Psoas muscle (tissue), 8 donors: Measurements from ENCODE around the gene CNEP1R1. TPM values are rescaled to one million over a fixed set of nuclear protein-coding genes. Genes with fewer than 3 reads are reported as not detected.

Experiments used
- ATAC-seq, 4 donors: fragments of 200-7000 bp; cut with Tn5 transposase; one replicate each; pipeline ENCODE4 v1.9.1; 2020; ENCODE audit warnings: moderate library complexity in 3 of 4, mild to moderate bottlenecking in 2 of 4
- DNase-seq, 2 donors: peaks; one replicate each; pipeline ENCODE4 v3.0.0-alpha.2; 2020
- H3K27ac ChIP-seq: fragments of 200-600 bp; one replicate; pipeline ENCODE4 v1.8.0; 2022
- H3K27me3 ChIP-seq, 3 donors: fragments of 200-600 bp in 1 of 3; one replicate each; pipeline versions ENCODE4 v1.6.1 to v1.8.0; 2013 to 2022; ENCODE audit warnings: low read length in 2 of 3, mild to moderate bottlenecking in 2 of 3, moderate library complexity in 1 of 3; ENCODE audit not compliant: insufficient read depth in 3 of 3
- H3K36me3 ChIP-seq, 2 donors: fragments of 200-600 bp in 1 of 2; one replicate each; pipeline versions ENCODE4 v1.6.1 to v1.8.0; 2013 to 2022; ENCODE audit warnings: low read depth in 1 of 2, mild to moderate bottlenecking in 1 of 2, moderate library complexity in 1 of 2; ENCODE audit not compliant: insufficient read depth in 1 of 2
- H3K4me1 ChIP-seq: fragments of 200-600 bp; one replicate; pipeline ENCODE4 v1.8.0; 2022
- H3K4me3 ChIP-seq: fragments of 200-600 bp; one replicate; pipeline ENCODE4 v1.8.0; 2022; ENCODE audit warnings: mild to moderate bottlenecking
- H3K9me3 ChIP-seq: fragments of 200-600 bp; one replicate; pipeline ENCODE4 v1.8.0; 2022
- WGBS, 3 donors: extraction: QIAGEN DNeasy Blood & Tissue Kit; methylation state at CpG; one replicate each; pipeline versions ENCODE4 v1.1.6 to v1.1.7; 2013; 5-methylcytosine and 5-hydroxymethylcytosine counted together
- intact Hi-C, 2 donors: fragments of 100-400 bp; cut with DNase I; formaldehyde crosslinking; loops; one replicate each; pipeline versions ENCODE4 v1.11.0 to v1.14.2; 2022
- polyA plus RNA-seq, 3 donors: library from polyadenylated mRNA; stranded (reverse); fragments of 200-250 nt; gene quantifications; one replicate each; pipeline ENCODE4 v1.2.3, GENCODE V29; 2013
- total RNA-seq, 4 donors: library from RNA; stranded (reverse); fragmentation: NEBNext Ultra II Directional in 2 of 4; extraction: Animal tissue kit (Norgen Biotek cat#: 25700) in 2 of 4; gene quantifications; one replicate each; pipeline versions ENCODE4 v1.2.1 to v1.2.4, GENCODE V29; 2021 to 2023
- TF ChIP-seq, protein P1 (sequence below): fragments of 200-600 bp; IDR thresholded peaks from one replicate; pipeline ENCODE4 v1.8.0; 2022; ENCODE audit warnings: antibody characterized with exemption
- donor health status: healthy with polysubstance abuse.
- donor health status: DM: no; HTN: no; CAD: no; lungs with moderate emphysema.
- donor health status: Bipolar disorder and iron deficiency.
- donor health status: healthy.
- donor health status: DM: yes; HTN: yes; CAD: no.
- donor health status: DM: no; HTN: no; CAD: no.
- donor health status: DM: no; HTN: no; CAD: no.
- donor health status: DM: yes; HTN: yes; CAD: no.

The CNEP1R1 gene
- total and polyA plus RNA-seq, 7 donors, result 10.9 to 45.5 (median 15.3) TPM

DNA sequence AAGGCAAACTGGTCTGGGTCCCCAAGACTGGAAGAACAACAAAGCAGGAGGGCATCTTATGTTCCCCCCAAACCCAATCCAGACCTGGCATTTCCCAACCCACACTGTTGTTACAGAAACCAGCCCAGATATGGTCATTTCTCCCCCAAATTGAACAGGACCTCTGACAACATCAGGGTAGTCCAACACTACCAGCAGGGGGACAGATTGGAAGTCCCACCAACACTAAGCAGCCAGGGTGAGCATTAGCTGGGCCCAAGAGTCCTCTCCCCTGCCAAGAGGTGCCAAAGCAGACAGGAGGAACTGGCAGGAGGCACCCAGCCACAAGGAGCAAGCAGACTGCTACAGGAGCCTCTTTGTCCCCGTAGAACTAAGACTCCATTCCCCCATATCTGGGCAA is 29.3 kb upstream of the CNEP1R1 start:
- Histone ChIP-seq H3K36me3 (no peaks in the 10 kb centered on the region), H3K9me3 (no peaks in the 10 kb centered on the region), H3K4me1 (no peaks in the 10 kb centered on the region), H3K4me3 (no peak overlapping the region), H3K27ac (no peak overlapping the region), H3K27me3 (no peaks in the 10 kb centered on the region)
- no peak for ATAC-seq
- 40 to 77% (median 52%) methylated on average over 1 of the region's 1 CpG for WGBS, 3 donors
- intact Hi-C loops, result no loop called here
- TF ChIP-seq, protein P1, sequence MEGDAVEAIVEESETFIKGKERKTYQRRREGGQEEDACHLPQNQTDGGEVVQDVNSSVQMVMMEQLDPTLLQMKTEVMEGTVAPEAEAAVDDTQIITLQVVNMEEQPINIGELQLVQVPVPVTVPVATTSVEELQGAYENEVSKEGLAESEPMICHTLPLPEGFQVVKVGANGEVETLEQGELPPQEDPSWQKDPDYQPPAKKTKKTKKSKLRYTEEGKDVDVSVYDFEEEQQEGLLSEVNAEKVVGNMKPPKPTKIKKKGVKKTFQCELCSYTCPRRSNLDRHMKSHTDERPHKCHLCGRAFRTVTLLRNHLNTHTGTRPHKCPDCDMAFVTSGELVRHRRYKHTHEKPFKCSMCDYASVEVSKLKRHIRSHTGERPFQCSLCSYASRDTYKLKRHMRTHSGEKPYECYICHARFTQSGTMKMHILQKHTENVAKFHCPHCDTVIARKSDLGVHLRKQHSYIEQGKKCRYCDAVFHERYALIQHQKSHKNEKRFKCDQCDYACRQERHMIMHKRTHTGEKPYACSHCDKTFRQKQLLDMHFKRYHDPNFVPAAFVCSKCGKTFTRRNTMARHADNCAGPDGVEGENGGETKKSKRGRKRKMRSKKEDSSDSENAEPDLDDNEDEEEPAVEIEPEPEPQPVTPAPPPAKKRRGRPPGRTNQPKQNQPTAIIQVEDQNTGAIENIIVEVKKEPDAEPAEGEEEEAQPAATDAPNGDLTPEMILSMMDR, result no peak
- DNase-seq, result no peak

DNA sequence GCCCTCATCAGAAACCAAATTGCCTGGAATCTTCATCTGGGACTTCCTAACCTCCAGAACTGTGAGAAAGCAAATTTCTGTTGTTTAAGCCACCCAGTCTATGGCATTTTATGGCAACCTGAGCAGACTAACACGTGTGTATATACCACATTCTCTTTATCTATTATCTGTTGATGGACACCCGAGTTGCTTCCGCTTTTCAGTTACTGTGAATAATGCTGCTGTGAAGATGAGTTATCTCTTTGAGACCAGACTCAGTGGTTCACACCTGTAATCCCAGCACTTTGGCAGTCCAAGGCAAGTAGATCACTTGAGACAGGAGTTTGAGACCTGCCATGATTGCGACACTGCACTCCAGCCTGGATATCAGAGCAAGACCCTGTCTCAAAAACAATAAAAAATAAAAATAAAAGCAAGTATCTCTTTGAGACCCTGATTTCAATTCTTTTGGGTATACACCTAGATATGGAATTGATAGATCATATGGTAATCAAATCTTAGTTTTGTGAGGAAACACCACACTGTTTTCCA is 27.2 kb upstream of the CNEP1R1 start:
- TF ChIP-seq, protein P1, result no peak
- DNase-seq (no peak), ATAC-seq (no peak)
- Histone ChIP-seq H3K9me3 (no peaks in the 10 kb centered on the region), H3K27ac (no peak overlapping the region), H3K4me1 (no peaks in the 10 kb centered on the region), H3K36me3 (no peaks in the 10 kb centered on the region), H3K27me3 (peaks cover 0 to 4% (median 0%) of the 10 kb centered on the region in 3 donors), H3K4me3 (no peak overlapping the region)
- WGBS, 3 donors, result 84 to 88% (median 87%) methylated on average over 4 of the region's 4 CpGs
- intact Hi-C loops, result no loop called here

DNA sequence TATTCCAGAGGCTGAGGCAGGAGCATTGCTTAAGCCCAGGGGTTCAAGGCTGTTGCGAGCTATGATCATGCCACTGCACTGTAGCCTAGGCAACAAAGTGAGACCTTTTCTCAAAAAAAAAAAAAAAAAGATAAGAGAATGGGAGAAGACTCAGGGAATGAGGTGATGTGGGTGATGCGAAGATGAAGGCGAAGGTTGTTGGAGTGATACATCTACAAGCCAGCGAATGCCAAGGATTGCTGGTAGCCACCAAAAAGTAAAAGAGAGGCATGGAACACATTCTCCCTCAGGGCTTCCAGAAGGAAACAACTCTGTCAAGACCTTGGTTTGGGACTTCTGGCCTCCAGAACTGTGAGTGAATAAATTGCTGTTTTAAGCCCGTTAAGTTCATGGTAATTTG is 26.0 kb upstream of the CNEP1R1 start:
- ATAC-seq (no peak), DNase-seq (no peak)
- Histone ChIP-seq H3K27ac (no peak overlapping the region), H3K36me3 (no peaks in the 10 kb centered on the region), H3K27me3 (peaks cover 0 to 4% (median 0%) of the 10 kb centered on the region in 3 donors), H3K4me1 (no peaks in the 10 kb centered on the region), H3K9me3 (no peaks in the 10 kb centered on the region), H3K4me3 (no peak overlapping the region)
- TF ChIP-seq, protein P1, result no peak
- intact Hi-C loops, result no loop called here
- WGBS, 3 donors, result 91 to 92% (median 91%) methylated on average over 5 of the region's 5 CpGs

DNA sequence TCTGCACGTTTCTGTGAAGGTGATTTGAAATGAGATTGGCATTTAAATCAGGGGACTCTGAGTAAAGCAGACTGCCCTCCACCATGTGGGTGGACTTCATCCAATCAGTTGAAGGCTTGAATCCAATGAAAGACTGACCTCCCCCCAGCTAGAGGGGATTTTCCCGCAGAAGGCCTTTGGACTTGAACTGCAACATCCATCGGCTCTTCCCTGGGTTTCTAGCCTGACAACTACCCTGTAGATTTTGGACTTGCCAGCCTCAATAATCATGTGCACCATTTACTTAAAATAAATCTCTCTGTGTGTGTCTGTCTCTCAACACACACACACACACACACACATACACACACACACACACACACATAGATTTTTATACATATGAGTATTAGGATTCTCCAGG is 23.9 kb upstream of the CNEP1R1 start:
- WGBS, 3 donors, result 77 to 86% (median 79%) methylated on average over 3 of the region's 3 CpGs
- intact Hi-C loops, result no loop called here
- H3K27me3 ChIP-seq, result peaks cover 0 to 4% (median 0%) of the 10 kb centered on the region in 3 donors
- H3K36me3 ChIP-seq, result no peaks in the 10 kb centered on the region
- H3K27ac ChIP-seq, result no peak overlapping the region
- no peak for DNase-seq
- H3K9me3 ChIP-seq, result no peaks in the 10 kb centered on the region
- no peak for ATAC-seq
- TF ChIP-seq, protein P1, result no peak
- H3K4me1 ChIP-seq, result no peaks in the 10 kb centered on the region
- no peak overlapping the region for H3K4me3 ChIP-seq

DNA sequence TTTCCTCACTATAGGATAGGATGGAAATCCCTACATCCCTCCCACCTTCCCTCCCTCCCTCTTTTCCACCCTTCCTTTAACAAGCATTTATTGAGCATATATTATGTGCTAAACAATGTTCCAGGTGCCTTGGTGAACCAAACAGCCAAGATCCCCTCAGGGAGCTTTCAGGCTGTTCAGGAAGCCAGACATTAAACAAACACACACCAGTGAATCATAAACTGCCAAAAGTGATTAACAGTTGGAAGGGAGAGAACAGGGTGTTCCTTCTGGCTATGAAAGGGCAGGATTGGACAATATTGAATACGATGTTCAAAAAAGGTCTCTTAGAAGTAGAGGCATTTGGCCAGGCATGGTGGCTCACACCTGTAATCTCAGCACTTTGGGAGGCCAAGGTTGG is 22.8 kb upstream of the CNEP1R1 start:
- Histone ChIP-seq H3K4me1 (no peaks in the 10 kb centered on the region), H3K4me3 (no peak overlapping the region), H3K27me3 (peaks cover 0 to 4% (median 0%) of the 10 kb centered on the region in 3 donors), H3K9me3 (no peaks in the 10 kb centered on the region), H3K27ac (no peak overlapping the region), H3K36me3 (no peaks in the 10 kb centered on the region)
- TF ChIP-seq, protein P1, result no peak
- intact Hi-C loops, result no loop called here
- DNase-seq (no peak), ATAC-seq (no peak)
- 57 to 88% (median 63%) methylated on average over 1 of the region's 1 CpG for WGBS, 3 donors
